Activated T-cell treated with anti-CD3 and anti-CD28 coated beads for 48 hours (primary cell): ENCODE data around the gene OPHN1.
"Not testable (repeated sequence)": the region's sequence is repeated elsewhere in the genome, so short reads cannot be mapped to it uniquely, and the experiment has no call there.

ENCODE experiments used
- DNase-seq: peaks from one replicate; pipeline ENCODE4 v3.0.0-alpha.2; 2020; ENCODE audit warnings: low read depth

The OPHN1 gene

GRCh38 chrX:68422478-68422877, 10.8 kb downstream of the OPHN1 start:
- no peak for DNase-seq

DNA sequence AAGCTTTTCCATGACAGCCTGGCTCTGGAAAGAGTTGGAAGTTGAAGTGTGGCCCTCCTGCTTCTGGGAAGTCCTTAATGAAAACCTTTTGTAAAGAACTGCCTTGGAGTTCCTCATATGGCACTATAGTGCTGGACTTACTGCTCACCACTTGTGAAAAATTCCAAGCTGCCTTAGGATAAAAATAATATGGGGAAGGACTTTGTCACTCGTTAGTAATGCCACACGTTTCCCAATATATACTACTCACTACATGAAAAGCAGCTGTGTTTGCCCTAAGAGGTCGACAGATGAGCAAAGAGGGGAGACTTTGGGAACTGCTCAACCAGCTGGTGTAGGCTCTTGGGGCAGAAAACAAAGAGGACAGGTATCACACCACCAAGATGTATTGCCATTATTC, 11.7 kb downstream of the OPHN1 start:
- no peak for DNase-seq

DNA sequence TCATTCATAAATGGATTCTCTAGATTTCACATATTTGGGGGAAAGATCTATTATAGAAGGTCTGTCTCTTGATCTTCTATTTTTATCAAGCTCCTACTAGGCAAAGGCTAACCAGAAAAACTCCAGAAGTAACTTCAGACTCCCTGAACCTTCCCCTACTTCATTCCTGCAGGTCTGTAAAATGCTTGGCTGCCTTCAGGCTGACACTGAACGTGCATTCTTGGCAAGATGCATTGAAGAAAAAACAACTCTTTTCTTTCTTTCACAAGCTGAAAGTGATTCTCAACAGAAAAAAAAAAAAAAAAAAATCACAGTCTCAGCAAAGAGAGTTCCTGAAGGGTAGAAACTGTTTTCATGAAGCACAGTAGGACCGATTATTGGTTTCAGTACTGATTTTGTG, 12.7 kb downstream of the OPHN1 start:
- DNase-seq: no peak

GRCh38 chrX:68419975-68420374, 13.3 kb downstream of the OPHN1 start:
- DNase-seq: no peak

DNA sequence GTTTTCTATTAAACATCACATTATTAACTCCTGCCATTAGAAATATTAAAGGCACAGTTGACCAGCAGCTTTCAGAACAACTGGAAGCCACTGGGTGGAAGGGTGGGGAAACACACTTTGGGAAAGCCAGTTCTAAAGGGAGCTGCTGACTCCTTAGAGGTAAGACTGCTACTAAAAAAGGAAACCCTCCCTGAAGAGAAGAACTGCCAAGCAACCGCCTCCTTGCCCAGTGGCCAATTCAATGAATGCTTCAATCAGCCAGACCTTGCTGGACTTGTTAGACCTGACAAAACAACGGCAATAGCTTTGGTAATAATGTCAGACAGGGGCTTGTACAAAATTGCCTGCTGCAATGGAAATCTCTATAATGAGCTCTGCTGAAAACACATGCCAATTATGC, 15.6 kb downstream of the OPHN1 start:
- no peak for DNase-seq

DNA sequence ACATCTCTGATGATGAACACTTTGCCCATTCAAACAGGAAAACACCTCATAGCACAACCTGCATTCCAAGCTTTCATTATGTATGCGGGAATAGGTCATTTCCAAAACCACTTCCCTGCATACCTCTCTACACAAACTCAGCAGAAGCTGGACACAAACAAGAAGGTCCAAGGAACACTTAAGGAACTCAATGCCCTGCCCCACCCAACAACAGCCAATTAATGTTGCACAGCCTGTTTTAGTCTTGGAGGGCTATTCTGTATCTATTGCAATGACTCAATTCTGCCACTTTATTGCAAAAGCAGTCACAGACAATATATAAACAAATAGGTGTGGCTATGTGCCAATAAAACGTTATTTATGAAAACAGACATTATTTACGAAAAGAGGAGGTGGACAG, 16.7 kb downstream of the OPHN1 start:
- DNase-seq: no peak

DNA sequence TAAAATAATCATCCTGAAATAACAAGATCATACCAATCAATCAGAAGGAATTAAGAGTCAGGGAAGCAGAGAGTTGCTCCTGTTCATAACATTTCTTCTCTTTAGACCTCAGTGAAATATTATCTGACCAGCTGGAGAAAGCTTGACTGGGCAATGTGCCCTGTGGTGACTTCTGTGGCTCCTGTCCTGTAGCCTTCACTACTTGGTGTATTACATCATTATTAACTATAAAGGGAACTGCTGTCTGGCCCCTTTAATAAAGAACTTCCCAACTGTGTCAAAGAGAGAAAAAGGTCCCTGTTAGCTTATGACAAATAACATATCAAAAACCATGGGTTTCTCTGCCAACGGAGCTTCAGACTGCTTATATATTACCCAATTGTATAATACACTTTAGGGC, 18.0 kb downstream of the OPHN1 start:
- DNase-seq: no peak

- DNase-seq: no peak
Measured at GRCh38 chrX:68413254-68413653, 20.0 kb downstream of the OPHN1 start.

DNA sequence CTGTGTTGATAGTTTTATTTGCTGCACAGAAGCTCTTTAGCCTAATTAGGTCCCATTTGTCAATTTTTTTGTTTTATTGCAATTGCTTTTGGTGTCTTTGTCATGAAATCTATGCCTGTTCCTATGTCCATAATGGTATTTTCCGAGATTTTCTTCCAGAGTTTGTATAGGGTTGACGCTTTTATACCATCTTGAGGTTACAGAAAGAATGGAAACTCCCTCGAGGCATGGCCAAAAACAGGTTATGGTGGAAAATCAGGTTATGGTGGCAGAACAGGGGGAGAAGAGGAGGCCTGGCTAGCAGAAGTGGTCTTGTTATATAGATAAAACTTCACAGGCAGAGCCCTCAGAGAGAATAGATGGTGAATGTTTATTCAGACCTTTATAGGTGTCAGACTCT, 21.6 kb downstream of the OPHN1 start:
- DNase-seq: no peak

- no peak for DNase-seq
Measured at GRCh38 chrX:68409194-68409593, 24.1 kb downstream of the OPHN1 start.

DNA sequence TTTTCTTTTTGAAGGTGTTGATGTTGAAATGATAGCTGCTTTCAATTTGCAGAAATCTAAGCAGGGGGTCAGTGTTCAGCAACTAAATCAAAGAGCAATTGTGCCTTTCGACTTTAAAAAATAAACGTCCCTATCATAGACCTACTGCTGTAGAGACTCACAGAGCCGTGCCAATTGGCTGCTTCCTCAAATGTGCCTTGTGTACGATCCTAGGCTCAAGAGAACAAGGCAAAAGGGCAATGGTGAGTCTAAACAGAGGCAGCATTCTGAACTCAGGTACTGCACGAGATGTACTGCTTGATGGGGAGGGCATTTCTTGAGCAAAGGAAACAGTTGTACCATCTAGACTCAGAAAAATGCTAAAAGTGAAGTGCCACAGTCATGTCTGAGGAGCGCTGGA, 29.8 kb downstream of the OPHN1 start:
- DNase-seq: no peak

GRCh38 chrX:68403038-68403437, 30.3 kb downstream of the OPHN1 start:
- no peak for DNase-seq

- no peak for DNase-seq
Measured at GRCh38 chrX:68402094-68402493, 31.2 kb downstream of the OPHN1 start.

GRCh38 chrX:68398291-68398690, 35.0 kb downstream of the OPHN1 start:
- no peak for DNase-seq

DNA sequence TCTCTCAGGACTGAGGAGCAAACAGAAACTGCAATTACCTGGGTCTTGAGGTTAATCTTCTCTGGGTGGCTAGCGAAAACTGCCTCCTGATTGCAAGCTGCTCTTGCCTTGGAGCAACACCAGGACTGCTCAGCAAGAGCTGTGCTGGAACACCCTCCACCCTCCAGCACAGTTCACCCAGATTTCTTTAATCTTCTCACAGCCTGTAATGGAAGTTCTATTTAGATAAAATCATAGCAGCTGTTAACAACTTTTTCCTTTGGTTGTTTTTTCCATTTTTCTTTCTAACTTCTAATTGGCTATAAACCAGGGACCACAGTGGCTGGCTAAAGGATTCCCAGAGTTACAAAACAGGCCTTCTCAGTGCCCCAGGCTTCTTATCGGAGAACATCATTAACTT, 36.3 kb downstream of the OPHN1 start:
- DNase-seq: no peak

- DNase-seq: not testable (repeated sequence)
Measured at GRCh38 chrX:68389419-68389960, 43.8 kb downstream of the OPHN1 start.

- DNase-seq: no peak
Measured at GRCh38 chrX:68387776-68388175, 45.5 kb downstream of the OPHN1 start.

DNA sequence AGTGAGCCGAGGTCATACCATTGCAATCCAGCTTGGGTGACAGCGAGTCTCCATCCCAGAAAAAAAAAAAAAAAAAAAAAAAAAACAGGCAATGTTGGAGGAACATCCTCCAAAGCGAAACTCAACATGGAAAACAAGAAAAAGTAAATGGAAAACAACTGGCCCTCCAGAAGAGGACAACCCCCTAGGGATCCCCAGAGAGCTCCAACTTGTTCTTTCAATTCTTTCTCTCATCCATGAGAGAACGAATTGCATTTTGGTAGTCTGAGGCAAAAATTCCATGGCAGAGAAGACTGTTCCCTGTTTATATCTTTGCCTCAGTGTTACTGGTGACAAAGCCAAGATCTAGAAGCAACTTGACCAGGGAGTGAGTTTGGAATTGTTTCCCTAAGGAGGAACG, 49.8 kb downstream of the OPHN1 start:
- DNase-seq: no peak

DNA sequence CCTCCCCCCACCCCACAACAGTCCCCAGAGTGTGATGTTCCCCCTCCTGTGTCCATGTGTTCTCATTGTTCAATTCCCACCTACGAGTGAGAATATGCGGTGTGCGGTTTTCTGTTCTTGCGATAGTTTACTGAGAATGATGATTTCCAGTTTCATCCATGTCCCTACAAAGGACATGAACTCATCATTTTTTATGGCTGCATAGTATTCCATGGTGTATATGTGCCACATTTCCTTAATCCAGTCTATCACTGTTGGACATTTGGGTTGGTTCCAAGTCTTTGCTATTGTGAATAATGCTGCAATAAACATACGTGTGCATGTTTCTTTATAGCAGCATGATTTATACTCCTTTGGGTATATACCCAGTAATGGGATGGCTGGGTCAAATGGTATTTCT, 55.7 kb downstream of the OPHN1 start:
- not testable (repeated sequence) for DNase-seq

- DNase-seq: no peak
Measured at GRCh38 chrX:68376373-68376772, 56.9 kb downstream of the OPHN1 start.

GRCh38 chrX:68375803-68376202, 57.5 kb downstream of the OPHN1 start:
- DNase-seq: no peak

GRCh38 chrX:68372665-68373064, 60.6 kb downstream of the OPHN1 start:
- no peak for DNase-seq

DNA sequence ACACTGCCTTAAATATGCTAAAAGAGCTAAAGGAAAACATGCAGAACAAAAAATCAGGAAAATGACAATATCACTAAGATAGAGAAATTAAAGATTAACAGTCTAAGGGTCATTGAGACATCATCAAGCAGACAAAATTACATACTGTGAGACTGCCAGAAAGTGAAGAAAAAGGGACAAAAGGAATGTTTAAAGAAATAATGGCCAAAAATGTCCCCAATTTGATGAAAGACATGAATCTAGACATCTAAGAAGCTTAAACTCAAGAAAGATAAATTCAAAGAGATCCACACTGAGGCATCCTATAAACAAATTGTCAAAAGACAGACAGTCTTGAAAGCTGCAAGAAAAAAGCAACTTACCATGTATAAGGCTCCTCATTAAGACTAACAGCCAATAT, 63.7 kb downstream of the OPHN1 start:
- DNase-seq: no peak

DNA sequence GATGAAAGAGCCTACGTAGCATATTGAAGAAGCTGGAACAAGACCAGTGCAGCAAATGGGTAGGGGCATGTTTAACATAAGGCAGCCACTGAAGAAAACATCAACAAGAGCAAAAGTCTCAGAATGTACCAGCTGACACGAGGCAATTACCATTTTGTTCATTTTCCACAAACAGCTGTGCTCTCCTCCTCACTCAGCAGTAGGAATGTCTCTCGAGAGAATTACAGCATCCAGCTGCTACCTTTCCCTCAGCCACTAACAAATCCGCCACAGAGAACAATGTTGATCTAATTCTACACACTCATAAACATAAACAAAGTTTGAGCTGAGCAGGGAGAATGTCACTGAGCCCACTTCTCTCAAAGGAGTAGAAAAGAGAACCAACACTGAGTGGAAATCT, 68.0 kb downstream of the OPHN1 start:
- no peak for DNase-seq

DNA sequence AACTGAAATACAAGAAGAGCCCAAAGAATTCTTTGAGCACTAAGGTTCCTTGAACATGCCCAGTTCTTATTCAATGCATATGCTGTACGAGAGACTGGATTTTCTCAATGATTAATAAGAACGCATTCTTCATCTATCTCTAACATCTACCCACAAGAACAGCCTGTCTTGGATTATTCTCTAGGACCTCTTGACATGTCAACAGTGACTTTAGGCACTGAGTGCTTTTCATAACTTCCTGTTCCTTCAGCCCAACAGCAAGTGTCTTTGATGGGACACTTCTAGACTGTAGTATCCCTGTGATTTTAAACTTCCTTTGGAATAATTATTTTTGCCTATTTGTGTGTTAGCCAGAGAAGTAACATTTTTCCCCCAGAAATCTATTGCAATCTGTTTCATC, 69.3 kb downstream of the OPHN1 start:
- no peak for DNase-seq
